Measurements from ENCODE around the gene SCAPER. TPM values are rescaled to one million over a fixed set of nuclear protein-coding genes. Genes with fewer than 3 reads are reported as not detected.

The SCAPER gene
- total and polyA plus RNA-seq, 2 of the 4 experiments (the other 2 are of a cell fraction): 2.9 to 9.7 TPM

DNA sequence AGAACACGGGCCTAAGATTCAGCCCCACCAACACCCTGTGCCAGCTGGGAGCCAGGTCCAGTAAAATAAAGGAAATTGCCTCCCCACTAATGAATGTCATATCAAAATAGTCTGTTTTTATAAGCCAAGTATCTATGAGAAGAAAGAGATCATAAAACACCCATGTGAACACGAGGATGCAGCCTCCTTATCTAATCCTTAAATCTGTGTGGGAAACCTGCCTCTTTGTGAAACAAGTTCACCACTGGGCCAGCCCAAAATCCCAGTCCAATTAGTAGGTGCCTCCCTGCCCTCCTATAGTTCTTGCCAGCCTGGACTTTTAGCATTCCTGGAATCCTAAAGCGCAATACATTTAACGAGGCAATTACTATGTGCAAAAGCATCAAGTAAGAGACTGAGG is 42.0 kb downstream of the SCAPER start:
- no CpG with 5 or more reads among the region's 4 CpGs for WGBS, 2 experiments (ENCODE audit: extremely low coverage in 2 of 2, insufficient read length in 1 of 2)
- Histone ChIP-seq H3K14ac (replicated peaks; ENCODE audit: low read depth, low read length) (no peak overlapping the region), H3K4me3 (ENCODE audit: insufficient read depth, low read depth, low read length) (no peak overlapping the region), H2AFZ (replicated peaks; ENCODE audit: low read length, poor library complexity) (no peak overlapping the region), H2AK9ac (replicated peaks; ENCODE audit: low read depth, low read length, poor library complexity) (no peak overlapping the region), H3K27me3 (ENCODE audit: control insufficient read depth, insufficient read depth, low read length) (no peaks in the 10 kb centered on the region), H4K20me1 (ENCODE audit: insufficient read depth, low read length) (no peaks in the 10 kb centered on the region), H3K23ac (ENCODE audit: low read depth, low read length) (no peak overlapping the region; the same call in 1 of the 2 replicates), H3K56ac (ENCODE audit: extremely low read depth, insufficient read depth, low read length) (no peak overlapping the region), H3K9me1 (ENCODE audit: insufficient read depth, low read length) (no peaks in the 10 kb centered on the region; the same call in 1 of the 2 replicates), H2BK5ac (ENCODE audit: low read depth, low read length, poor library complexity, severe bottlenecking) (no peak overlapping the region), H3K27ac (ENCODE audit: insufficient read depth, low read length) (no peak overlapping the region), H4K5ac (ENCODE audit: low read depth, low read length) (no peak overlapping the region), H3K36me3 (ENCODE audit: control insufficient read depth, insufficient read depth, low read length) (no peaks in the 10 kb centered on the region), H4K91ac (ENCODE audit: insufficient read depth, low read depth, low read length) (no peak overlapping the region), H3K4me2 (ENCODE audit: low read depth, low read length) (no peak overlapping the region), H3K4me1 (ENCODE audit: control insufficient read depth, insufficient read depth, low read length) (no peaks in the 10 kb centered on the region), H3K9me3 (ENCODE audit: control insufficient read depth, insufficient read depth, low read length) (no peaks in the 10 kb centered on the region), H2BK15ac (ENCODE audit: low read depth, low read length) (no peak overlapping the region), H3K79me1 (ENCODE audit: low read depth in 1 of 2, low read length in 2 of 2) (peaks cover 0 to 9% of the 10 kb centered on the region in 2 experiments; a peak in 1 of 4 replicates), H2AK5ac (ENCODE audit: low read depth, low read length) (no peak overlapping the region), H4K8ac (ENCODE audit: low read depth in 2 of 2, low read length in 2 of 2) (no peak overlapping the region), H3K18ac (ENCODE audit: low read depth, low read length) (no peak overlapping the region), H2BK20ac (ENCODE audit: low read depth, low read length) (no peak overlapping the region), H2BK120ac (ENCODE audit: low read depth, low read length) (no peak overlapping the region), H3K9ac (ENCODE audit: low read depth, low read length) (no peak overlapping the region), H3K4ac (ENCODE audit: low read depth, low read length) (no peak overlapping the region)
- in situ Hi-C loops (cut with MboI; ENCODE audit: low sequenced_read_pairs) (loop anchor here (10.0 kb wide), 2 partner anchors 628 to 668 kb away; no protein-coding TSS in a partner anchor), dilution Hi-C loops (cut with HindIII; ENCODE audit: low sequenced_read_pairs, unreplicated experiment) (no loop called here), intact Hi-C loops (cut with micrococcal nuclease) (no loop called here)
- ATAC-seq (ENCODE audit: low read depth) (no peak), DNase-seq (no peak)
- TF ChIP-seq RFX5 (IDR thresholded peaks at IDR 0.05; ENCODE audit: low read depth, low read length) (no peak), NFE2L2 (IDR thresholded peaks at IDR 0.05; ENCODE audit: low read depth, low read length) (no peak), USF2 (IDR thresholded peaks at IDR 0.05; ENCODE audit: low read depth, low read length) (no peak), MXI1 (IDR thresholded peaks at IDR 0.05; ENCODE audit: borderline replicate concordance, low read depth, low read length) (no peak), MAFK (IDR thresholded peaks at IDR 0.05; ENCODE audit: low read depth, low read length) (no peak), BHLHE40 (IDR thresholded peaks at IDR 0.05; ENCODE audit: low read depth, low read length) (no peak), CHD1 (IDR thresholded peaks at IDR 0.05; ENCODE audit: low read depth, low read length) (no peak), ELK1 (IDR thresholded peaks at IDR 0.05; ENCODE audit: borderline replicate concordance, low read depth, low read length) (no peak), POLR2A (IDR thresholded peaks at IDR 0.05; ENCODE audit: low read depth, low read length) (no peak), MAZ (IDR thresholded peaks at IDR 0.05; ENCODE audit: borderline replicate concordance, low read depth, low read length) (no peak), CEBPB (IDR thresholded peaks at IDR 0.05; ENCODE audit: low read depth, low read length) (no peak), RAD21 (IDR thresholded peaks at IDR 0.05; ENCODE audit: low read length) (no peak), SMC3 (IDR thresholded peaks at IDR 0.05; ENCODE audit: low read depth, low read length) (no peak), FOS (IDR thresholded peaks at IDR 0.05; ENCODE audit: low read depth, low read length) (no peak), RCOR1 (IDR thresholded peaks at IDR 0.05; ENCODE audit: insufficient replicate concordance, low read length) (no peak)
- TF ChIP-seq, protein P1, sequence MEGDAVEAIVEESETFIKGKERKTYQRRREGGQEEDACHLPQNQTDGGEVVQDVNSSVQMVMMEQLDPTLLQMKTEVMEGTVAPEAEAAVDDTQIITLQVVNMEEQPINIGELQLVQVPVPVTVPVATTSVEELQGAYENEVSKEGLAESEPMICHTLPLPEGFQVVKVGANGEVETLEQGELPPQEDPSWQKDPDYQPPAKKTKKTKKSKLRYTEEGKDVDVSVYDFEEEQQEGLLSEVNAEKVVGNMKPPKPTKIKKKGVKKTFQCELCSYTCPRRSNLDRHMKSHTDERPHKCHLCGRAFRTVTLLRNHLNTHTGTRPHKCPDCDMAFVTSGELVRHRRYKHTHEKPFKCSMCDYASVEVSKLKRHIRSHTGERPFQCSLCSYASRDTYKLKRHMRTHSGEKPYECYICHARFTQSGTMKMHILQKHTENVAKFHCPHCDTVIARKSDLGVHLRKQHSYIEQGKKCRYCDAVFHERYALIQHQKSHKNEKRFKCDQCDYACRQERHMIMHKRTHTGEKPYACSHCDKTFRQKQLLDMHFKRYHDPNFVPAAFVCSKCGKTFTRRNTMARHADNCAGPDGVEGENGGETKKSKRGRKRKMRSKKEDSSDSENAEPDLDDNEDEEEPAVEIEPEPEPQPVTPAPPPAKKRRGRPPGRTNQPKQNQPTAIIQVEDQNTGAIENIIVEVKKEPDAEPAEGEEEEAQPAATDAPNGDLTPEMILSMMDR (conservative IDR thresholded peaks at IDR 0.05; ENCODE audit: low read depth, low read length): no peak
- CTCF ChIA-PET: no interaction called here
- no TSS peak for BruUV-seq (replicated peaks)
- POLR2A ChIA-PET (ENCODE audit: unreplicated experiment): no interaction called here
